Measurements from ENCODE around the gene ANXA2R. TPM values are rescaled to one million over a fixed set of nuclear protein-coding genes. Genes with fewer than 3 reads are reported as not detected.
"Not testable (repeated sequence)": the region's sequence is repeated elsewhere in the genome, so short reads cannot be mapped to it uniquely, and the experiment has no call there.

The ANXA2R gene
- polyA plus RNA-seq, 2 donors, result 2.3 to 2.4 TPM

DNA sequence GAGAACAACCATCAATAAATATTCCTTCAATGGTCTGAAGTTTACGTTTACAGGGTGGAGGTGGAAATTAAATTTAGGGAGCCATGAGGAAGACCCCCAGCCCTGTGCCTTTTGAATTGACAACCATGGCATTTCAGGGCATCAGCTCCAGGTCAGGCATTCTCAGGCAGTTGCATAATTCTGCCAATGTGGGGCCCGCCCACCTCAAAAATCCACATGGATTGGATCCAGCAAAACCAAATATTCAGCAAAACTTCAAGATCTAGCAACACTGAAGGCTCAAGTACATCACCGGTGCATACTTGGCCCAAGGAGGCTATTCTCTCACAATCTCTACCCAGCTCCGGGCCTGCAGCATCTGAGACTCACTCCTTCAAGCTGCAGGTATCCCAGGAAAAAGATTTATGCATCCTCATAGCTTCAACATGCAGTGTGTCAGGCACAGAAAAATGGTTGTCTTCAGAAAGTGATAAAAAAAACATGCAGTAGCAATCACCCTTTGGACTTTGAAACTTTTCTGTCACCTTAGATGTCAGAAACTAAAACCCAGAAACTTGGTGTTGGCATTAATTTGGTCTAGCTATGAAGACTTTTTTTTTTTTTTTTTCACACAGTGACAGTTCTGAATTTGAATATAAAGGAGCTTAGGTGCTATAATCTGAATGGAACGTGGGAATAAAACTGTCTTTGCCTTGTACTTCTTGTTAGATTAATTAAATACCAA is 21.4 kb upstream of the ANXA2R start:
- Histone ChIP-seq H3K27ac (ENCODE audit: low read depth in 2 of 2, low read length in 1 of 2) (peak overlapping the region in 1 of 2 donors; percentile 4), H3K36me3 (ENCODE audit: control insufficient read depth in 2 of 2, insufficient read depth in 2 of 2, low read length in 1 of 2) (no peaks in the 10 kb centered on the region), H3K4me1 (ENCODE audit: control insufficient read depth in 2 of 2, insufficient read depth in 2 of 2, low read length in 1 of 2) (no peaks in the 10 kb centered on the region), H3K27me3 (ENCODE audit: control insufficient read depth in 1 of 2, insufficient read depth in 2 of 2, low read length in 2 of 2) (no peaks in the 10 kb centered on the region), H3K4me3 (ENCODE audit: low read depth in 1 of 2, low read length in 2 of 2) (no peak overlapping the region), H3K9me3 (ENCODE audit: control insufficient read depth in 2 of 2, insufficient read depth in 1 of 2, low read depth in 1 of 2, low read length in 1 of 2) (no peaks in the 10 kb centered on the region)
- WGBS, 2 donors, result 79 to 88% methylated on average over 5 of the region's 5 CpGs

- not testable (repeated sequence) for H3K9me3 ChIP-seq (ENCODE audit: control insufficient read depth in 2 of 2, insufficient read depth in 1 of 2, low read depth in 1 of 2, low read length in 1 of 2); H3K36me3 ChIP-seq (ENCODE audit: control insufficient read depth in 2 of 2, insufficient read depth in 2 of 2, low read length in 1 of 2); H3K27me3 ChIP-seq (ENCODE audit: control insufficient read depth in 1 of 2, insufficient read depth in 2 of 2, low read length in 2 of 2); H3K27ac ChIP-seq (ENCODE audit: low read depth in 2 of 2, low read length in 1 of 2); H3K4me3 ChIP-seq (ENCODE audit: low read depth in 1 of 2, low read length in 2 of 2); H3K4me1 ChIP-seq (ENCODE audit: control insufficient read depth in 2 of 2, insufficient read depth in 2 of 2, low read length in 1 of 2)
- WGBS, 2 donors, result 96% methylated on average over 2 of the region's 2 CpGs
Measured at GRCh38 chr5:43060020-43060419, 19.9 kb upstream of the ANXA2R start.

DNA sequence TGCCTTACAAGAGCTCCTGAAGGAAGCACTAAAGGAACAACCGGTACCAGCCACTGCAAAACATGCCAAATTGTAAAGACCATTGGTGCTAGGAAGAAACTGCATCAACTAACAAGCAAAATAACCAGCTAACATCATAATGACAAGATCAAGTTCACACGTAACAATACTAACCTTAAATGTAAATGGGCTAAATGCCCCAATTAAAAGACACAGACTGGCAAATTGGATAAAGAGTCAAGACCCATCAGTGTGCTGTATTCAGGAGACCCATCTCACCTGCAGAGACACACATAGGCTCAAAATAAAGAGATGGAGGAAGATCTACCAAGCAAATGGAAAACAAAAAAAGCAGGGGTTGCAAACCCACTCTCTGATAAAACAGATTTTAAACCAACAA is 15.0 kb upstream of the ANXA2R start:
- H3K4me3 ChIP-seq (ENCODE audit: low read depth in 1 of 2, low read length in 2 of 2); H3K4me1 ChIP-seq (ENCODE audit: control insufficient read depth in 2 of 2, insufficient read depth in 2 of 2, low read length in 1 of 2); H3K36me3 ChIP-seq (ENCODE audit: control insufficient read depth in 2 of 2, insufficient read depth in 2 of 2, low read length in 1 of 2); H3K9me3 ChIP-seq (ENCODE audit: control insufficient read depth in 2 of 2, insufficient read depth in 1 of 2, low read depth in 1 of 2, low read length in 1 of 2); H3K27me3 ChIP-seq (ENCODE audit: control insufficient read depth in 1 of 2, insufficient read depth in 2 of 2, low read length in 2 of 2); H3K27ac ChIP-seq (ENCODE audit: low read depth in 2 of 2, low read length in 1 of 2): not testable (repeated sequence)
- 94 to 100% methylated on average over 2 of the region's 2 CpGs for WGBS, 2 donors

GRCh38 chr5:43051684-43052083 is 11.6 kb upstream of the ANXA2R start:
- H3K27ac ChIP-seq (ENCODE audit: low read depth in 2 of 2, low read length in 1 of 2), result no peak overlapping the region
- peaks cover 0 to 3% of the 10 kb centered on the region in 2 donors for H3K36me3 ChIP-seq (ENCODE audit: control insufficient read depth in 2 of 2, insufficient read depth in 2 of 2, low read length in 1 of 2)
- H3K27me3 ChIP-seq (ENCODE audit: control insufficient read depth in 1 of 2, insufficient read depth in 2 of 2, low read length in 2 of 2), result no peaks in the 10 kb centered on the region
- 91 to 93% methylated on average over 2 of the region's 2 CpGs for WGBS, 2 donors
- H3K9me3 ChIP-seq (ENCODE audit: control insufficient read depth in 2 of 2, insufficient read depth in 1 of 2, low read depth in 1 of 2, low read length in 1 of 2), result no peaks in the 10 kb centered on the region
- no peaks in the 10 kb centered on the region for H3K4me1 ChIP-seq (ENCODE audit: control insufficient read depth in 2 of 2, insufficient read depth in 2 of 2, low read length in 1 of 2)
- no peak overlapping the region for H3K4me3 ChIP-seq (ENCODE audit: low read depth in 1 of 2, low read length in 2 of 2)

DNA sequence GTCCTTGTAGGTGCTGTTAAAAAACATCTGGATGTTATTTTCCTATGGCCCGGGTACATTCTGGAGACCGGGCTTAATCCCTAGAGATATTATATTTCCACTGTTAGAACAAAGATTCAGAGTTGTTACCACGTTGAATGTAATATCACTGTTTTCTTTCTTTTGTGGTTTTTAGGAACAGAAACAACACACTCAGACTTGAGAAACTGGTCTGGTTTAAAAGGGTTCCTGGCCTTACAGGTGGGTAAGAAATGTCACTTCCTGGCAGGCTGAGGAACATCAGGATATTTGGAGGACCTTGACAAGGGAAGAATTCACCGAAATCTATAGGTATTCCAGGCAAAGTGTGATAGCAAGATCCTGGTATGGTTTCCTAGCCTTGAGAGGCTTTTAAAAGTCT is 10.3 kb upstream of the ANXA2R start:
- WGBS, 2 donors, result 67 to 68% methylated on average over 4 of the region's 4 CpGs
- Histone ChIP-seq H3K27ac (ENCODE audit: low read depth in 2 of 2, low read length in 1 of 2) (no peak overlapping the region), H3K36me3 (ENCODE audit: control insufficient read depth in 2 of 2, insufficient read depth in 2 of 2, low read length in 1 of 2) (peaks cover 0 to 3% of the 10 kb centered on the region in 2 donors), H3K9me3 (ENCODE audit: control insufficient read depth in 2 of 2, insufficient read depth in 1 of 2, low read depth in 1 of 2, low read length in 1 of 2) (no peaks in the 10 kb centered on the region), H3K4me3 (ENCODE audit: low read depth in 1 of 2, low read length in 2 of 2) (no peak overlapping the region), H3K4me1 (ENCODE audit: control insufficient read depth in 2 of 2, insufficient read depth in 2 of 2, low read length in 1 of 2) (no peaks in the 10 kb centered on the region), H3K27me3 (ENCODE audit: control insufficient read depth in 1 of 2, insufficient read depth in 2 of 2, low read length in 2 of 2) (no peaks in the 10 kb centered on the region)

DNA sequence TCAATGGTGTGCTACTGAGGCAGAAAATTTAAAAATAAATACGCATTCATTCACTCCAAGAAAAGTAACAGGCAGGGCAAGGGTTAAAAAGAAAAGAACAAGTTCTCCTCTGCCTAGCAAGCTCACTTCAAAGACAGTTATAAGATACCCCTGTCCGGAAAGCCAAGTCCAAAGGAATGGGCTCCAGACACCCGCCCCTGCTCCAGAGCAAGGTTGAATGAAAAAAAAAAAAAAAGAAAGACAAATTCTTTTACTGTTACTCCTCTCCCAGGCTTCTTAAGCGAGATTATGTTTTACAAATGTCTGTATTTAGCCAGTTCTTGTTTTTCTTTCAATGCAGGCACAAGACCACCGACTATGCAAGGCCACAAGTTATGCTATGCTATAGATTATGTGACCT is 9.1 kb upstream of the ANXA2R start:
- 79 to 87% methylated on average over 5 of the region's 5 CpGs for WGBS, 2 donors
- no peak overlapping the region for H3K4me3 ChIP-seq (ENCODE audit: low read depth in 1 of 2, low read length in 2 of 2)
- no peaks in the 10 kb centered on the region for H3K9me3 ChIP-seq (ENCODE audit: control insufficient read depth in 2 of 2, insufficient read depth in 1 of 2, low read depth in 1 of 2, low read length in 1 of 2)
- H3K4me1 ChIP-seq (ENCODE audit: control insufficient read depth in 2 of 2, insufficient read depth in 2 of 2, low read length in 1 of 2), result no peaks in the 10 kb centered on the region
- peaks cover 0 to 3% of the 10 kb centered on the region in 2 donors for H3K36me3 ChIP-seq (ENCODE audit: control insufficient read depth in 2 of 2, insufficient read depth in 2 of 2, low read length in 1 of 2)
- no peaks in the 10 kb centered on the region for H3K27me3 ChIP-seq (ENCODE audit: control insufficient read depth in 1 of 2, insufficient read depth in 2 of 2, low read length in 2 of 2)
- H3K27ac ChIP-seq (ENCODE audit: low read depth in 2 of 2, low read length in 1 of 2), result no peak overlapping the region

- WGBS, 2 donors, result 84 to 93% methylated on average over 1 of the region's 1 CpG
- no peak overlapping the region for H3K27ac ChIP-seq (ENCODE audit: low read depth in 2 of 2, low read length in 1 of 2)
- H3K4me3 ChIP-seq (ENCODE audit: low read depth in 1 of 2, low read length in 2 of 2), result no peak overlapping the region
- no peaks in the 10 kb centered on the region for H3K27me3 ChIP-seq (ENCODE audit: control insufficient read depth in 1 of 2, insufficient read depth in 2 of 2, low read length in 2 of 2)
- peaks cover 0 to 2% of the 10 kb centered on the region in 2 donors for H3K36me3 ChIP-seq (ENCODE audit: control insufficient read depth in 2 of 2, insufficient read depth in 2 of 2, low read length in 1 of 2)
- no peaks in the 10 kb centered on the region for H3K9me3 ChIP-seq (ENCODE audit: control insufficient read depth in 2 of 2, insufficient read depth in 1 of 2, low read depth in 1 of 2, low read length in 1 of 2)
- H3K4me1 ChIP-seq (ENCODE audit: control insufficient read depth in 2 of 2, insufficient read depth in 2 of 2, low read length in 1 of 2), result peaks cover 0 to 2% of the 10 kb centered on the region in 2 donors
Measured at GRCh38 chr5:43046474-43046873, 6.4 kb upstream of the ANXA2R start.

- Histone ChIP-seq H3K27me3 (ENCODE audit: control insufficient read depth in 1 of 2, insufficient read depth in 2 of 2, low read length in 2 of 2) (no peaks in the 10 kb centered on the region), H3K27ac (ENCODE audit: low read depth in 2 of 2, low read length in 1 of 2) (no peak overlapping the region), H3K36me3 (ENCODE audit: control insufficient read depth in 2 of 2, insufficient read depth in 2 of 2, low read length in 1 of 2) (peaks cover 0 to 2% of the 10 kb centered on the region in 2 donors), H3K4me1 (ENCODE audit: control insufficient read depth in 2 of 2, insufficient read depth in 2 of 2, low read length in 1 of 2) (peaks cover 0 to 2% of the 10 kb centered on the region in 2 donors), H3K9me3 (ENCODE audit: control insufficient read depth in 2 of 2, insufficient read depth in 1 of 2, low read depth in 1 of 2, low read length in 1 of 2) (no peaks in the 10 kb centered on the region), H3K4me3 (ENCODE audit: low read depth in 1 of 2, low read length in 2 of 2) (no peak overlapping the region)
- 61 to 75% methylated on average over 4 of the region's 4 CpGs for WGBS, 2 donors
Measured at GRCh38 chr5:43045236-43045635, 5.1 kb upstream of the ANXA2R start.

- Histone ChIP-seq H3K27me3 (ENCODE audit: control insufficient read depth in 1 of 2, insufficient read depth in 2 of 2, low read length in 2 of 2) (no peaks in the 10 kb centered on the region), H3K9me3 (ENCODE audit: control insufficient read depth in 2 of 2, insufficient read depth in 1 of 2, low read depth in 1 of 2, low read length in 1 of 2) (peaks cover 0 to 4% of the 10 kb centered on the region in 2 donors), H3K27ac (ENCODE audit: low read depth in 2 of 2, low read length in 1 of 2) (no peak overlapping the region), H3K36me3 (ENCODE audit: control insufficient read depth in 2 of 2, insufficient read depth in 2 of 2, low read length in 1 of 2) (peaks cover 0 to 2% of the 10 kb centered on the region in 2 donors), H3K4me3 (ENCODE audit: low read depth in 1 of 2, low read length in 2 of 2) (no peak overlapping the region), H3K4me1 (ENCODE audit: control insufficient read depth in 2 of 2, insufficient read depth in 2 of 2, low read length in 1 of 2) (peaks cover 0 to 2% of the 10 kb centered on the region in 2 donors)
- 58 to 67% methylated on average over 26 of the region's 26 CpGs for WGBS, 2 donors
Measured at GRCh38 chr5:43044181-43044914, 4.2 kb upstream of the ANXA2R start.

- peaks cover 0 to 2% of the 10 kb centered on the region in 2 donors for H3K36me3 ChIP-seq (ENCODE audit: control insufficient read depth in 2 of 2, insufficient read depth in 2 of 2, low read length in 1 of 2)
- H3K4me1 ChIP-seq (ENCODE audit: control insufficient read depth in 2 of 2, insufficient read depth in 2 of 2, low read length in 1 of 2), result peaks cover 0 to 2% of the 10 kb centered on the region in 2 donors
- peaks cover 0 to 4% of the 10 kb centered on the region in 2 donors for H3K9me3 ChIP-seq (ENCODE audit: control insufficient read depth in 2 of 2, insufficient read depth in 1 of 2, low read depth in 1 of 2, low read length in 1 of 2)
- peak overlapping the region; percentile 85 to 94 for H3K27ac ChIP-seq (ENCODE audit: low read depth in 2 of 2, low read length in 1 of 2)
- no peaks in the 10 kb centered on the region for H3K27me3 ChIP-seq (ENCODE audit: control insufficient read depth in 1 of 2, insufficient read depth in 2 of 2, low read length in 2 of 2)
- H3K4me3 ChIP-seq (ENCODE audit: low read depth in 1 of 2, low read length in 2 of 2), result peak overlapping the region; percentile 66 to 75
- WGBS, 2 donors, result 11 to 12% methylated on average over 7 of the region's 7 CpGs
Measured at GRCh38 chr5:43043400-43043756, 3.3 kb upstream of the ANXA2R start.

Measured in esophagus (tissue), 2 donors.